ENCODE measurements around the gene ZNF513.

Gene ZNF513

DNA sequence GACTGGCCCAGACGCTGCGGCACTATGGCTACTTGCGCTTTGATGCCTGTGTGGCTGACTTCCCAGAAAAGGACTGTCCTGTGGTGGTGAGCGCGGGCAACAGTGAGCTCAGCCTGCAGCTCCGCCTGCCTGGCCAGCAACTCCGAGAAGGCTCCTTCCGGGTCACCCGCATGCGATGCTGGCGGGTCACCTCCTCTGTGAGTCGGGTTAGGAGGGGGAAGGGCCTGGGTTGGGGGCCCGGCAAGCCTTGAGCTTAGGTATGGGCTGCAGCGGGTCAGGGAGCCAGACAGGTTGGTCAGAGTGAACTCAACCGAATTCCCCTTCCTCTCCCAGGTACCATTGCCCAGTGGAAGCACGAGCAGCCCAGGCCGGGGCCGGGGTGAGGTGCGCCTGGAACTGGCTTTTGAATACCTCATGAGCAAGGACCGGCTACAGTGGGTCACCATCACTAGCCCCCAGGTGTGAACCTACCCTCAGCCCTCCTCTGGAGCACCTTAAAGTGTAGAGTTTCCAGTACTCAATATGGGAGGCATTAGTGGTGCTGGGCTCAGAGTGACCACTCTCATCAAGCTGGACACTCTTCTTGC lies 4.9 kb downstream of the ZNF513 start:
- TF ChIP-seq, protein P1, sequence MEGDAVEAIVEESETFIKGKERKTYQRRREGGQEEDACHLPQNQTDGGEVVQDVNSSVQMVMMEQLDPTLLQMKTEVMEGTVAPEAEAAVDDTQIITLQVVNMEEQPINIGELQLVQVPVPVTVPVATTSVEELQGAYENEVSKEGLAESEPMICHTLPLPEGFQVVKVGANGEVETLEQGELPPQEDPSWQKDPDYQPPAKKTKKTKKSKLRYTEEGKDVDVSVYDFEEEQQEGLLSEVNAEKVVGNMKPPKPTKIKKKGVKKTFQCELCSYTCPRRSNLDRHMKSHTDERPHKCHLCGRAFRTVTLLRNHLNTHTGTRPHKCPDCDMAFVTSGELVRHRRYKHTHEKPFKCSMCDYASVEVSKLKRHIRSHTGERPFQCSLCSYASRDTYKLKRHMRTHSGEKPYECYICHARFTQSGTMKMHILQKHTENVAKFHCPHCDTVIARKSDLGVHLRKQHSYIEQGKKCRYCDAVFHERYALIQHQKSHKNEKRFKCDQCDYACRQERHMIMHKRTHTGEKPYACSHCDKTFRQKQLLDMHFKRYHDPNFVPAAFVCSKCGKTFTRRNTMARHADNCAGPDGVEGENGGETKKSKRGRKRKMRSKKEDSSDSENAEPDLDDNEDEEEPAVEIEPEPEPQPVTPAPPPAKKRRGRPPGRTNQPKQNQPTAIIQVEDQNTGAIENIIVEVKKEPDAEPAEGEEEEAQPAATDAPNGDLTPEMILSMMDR (IDR thresholded peaks at IDR 0.05; ENCODE audit: low read depth, low read length), result no peak
- no peaks in the 10 kb centered on the region for H3K9me3 ChIP-seq
- peaks cover 59% of the 10 kb centered on the region for H3K36me3 ChIP-seq
- H3K27me3 ChIP-seq, result no peaks in the 10 kb centered on the region
- DNase-seq, result no peak
- no peaks in the 10 kb centered on the region; the same call in 1 of the 2 replicates for H3K4me1 ChIP-seq
- H3K4me3 ChIP-seq (ENCODE audit: low read depth, low read length), result no peak overlapping the region

DNA sequence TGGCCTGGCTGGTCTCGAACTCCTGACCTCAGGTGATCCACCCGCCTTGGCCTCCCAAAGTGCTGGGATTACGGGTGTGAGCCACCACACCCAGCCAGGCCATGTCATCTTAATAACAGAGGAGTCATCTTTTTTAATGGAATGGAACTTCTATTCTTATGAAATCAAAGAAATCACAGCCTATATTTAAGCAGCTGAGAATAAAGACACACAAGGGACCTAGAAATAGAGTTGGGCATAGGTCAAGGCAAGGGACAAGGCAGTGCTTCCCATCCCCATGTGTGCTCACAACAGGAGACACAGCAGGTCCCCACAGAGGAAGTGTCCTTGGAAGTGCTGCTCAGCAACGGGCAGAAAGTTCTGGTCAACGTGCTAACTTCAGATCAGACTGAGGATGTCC lies 7.0 kb downstream of the ZNF513 start:
- no peaks in the 10 kb centered on the region for H3K9me3 ChIP-seq
- no peak overlapping the region for H3K4me3 ChIP-seq (ENCODE audit: low read depth, low read length)
- TF ChIP-seq, protein P1 (IDR thresholded peaks at IDR 0.05; ENCODE audit: low read depth, low read length), result no peak
- H3K36me3 ChIP-seq, result peaks cover 59% of the 10 kb centered on the region
- DNase-seq, result no peak
- H3K4me1 ChIP-seq, result no peaks in the 10 kb centered on the region; the same call in 1 of the 2 replicates
- H3K27me3 ChIP-seq, result no peaks in the 10 kb centered on the region

DNA sequence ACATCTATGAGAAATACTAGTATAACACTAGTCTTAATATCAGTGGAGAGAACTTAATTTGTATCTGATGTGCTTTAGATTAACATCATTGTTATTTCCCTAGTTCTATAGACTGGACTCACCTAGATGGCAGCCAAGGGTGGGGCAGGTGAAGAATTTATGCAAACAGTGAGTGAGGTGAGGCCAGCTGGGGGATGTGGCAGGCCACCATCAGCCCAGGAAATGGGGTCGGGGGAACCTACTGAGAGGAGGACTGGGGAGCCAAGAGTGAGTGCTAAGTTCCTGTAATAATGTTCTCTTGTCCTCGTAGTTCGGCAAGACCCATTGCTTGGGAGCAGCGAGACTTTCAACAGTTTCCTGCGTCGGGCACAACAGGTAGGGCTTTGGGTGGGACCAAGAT lies 7.6 kb downstream of the ZNF513 start:
- Histone ChIP-seq H3K36me3 (peaks cover 59% of the 10 kb centered on the region), H3K9me3 (no peaks in the 10 kb centered on the region), H3K27me3 (no peaks in the 10 kb centered on the region), H3K4me1 (no peaks in the 10 kb centered on the region; the same call in 1 of the 2 replicates), H3K4me3 (ENCODE audit: low read depth, low read length) (no peak overlapping the region)
- DNase-seq, result no peak
- TF ChIP-seq, protein P1 (IDR thresholded peaks at IDR 0.05; ENCODE audit: low read depth, low read length), result no peak

DNA sequence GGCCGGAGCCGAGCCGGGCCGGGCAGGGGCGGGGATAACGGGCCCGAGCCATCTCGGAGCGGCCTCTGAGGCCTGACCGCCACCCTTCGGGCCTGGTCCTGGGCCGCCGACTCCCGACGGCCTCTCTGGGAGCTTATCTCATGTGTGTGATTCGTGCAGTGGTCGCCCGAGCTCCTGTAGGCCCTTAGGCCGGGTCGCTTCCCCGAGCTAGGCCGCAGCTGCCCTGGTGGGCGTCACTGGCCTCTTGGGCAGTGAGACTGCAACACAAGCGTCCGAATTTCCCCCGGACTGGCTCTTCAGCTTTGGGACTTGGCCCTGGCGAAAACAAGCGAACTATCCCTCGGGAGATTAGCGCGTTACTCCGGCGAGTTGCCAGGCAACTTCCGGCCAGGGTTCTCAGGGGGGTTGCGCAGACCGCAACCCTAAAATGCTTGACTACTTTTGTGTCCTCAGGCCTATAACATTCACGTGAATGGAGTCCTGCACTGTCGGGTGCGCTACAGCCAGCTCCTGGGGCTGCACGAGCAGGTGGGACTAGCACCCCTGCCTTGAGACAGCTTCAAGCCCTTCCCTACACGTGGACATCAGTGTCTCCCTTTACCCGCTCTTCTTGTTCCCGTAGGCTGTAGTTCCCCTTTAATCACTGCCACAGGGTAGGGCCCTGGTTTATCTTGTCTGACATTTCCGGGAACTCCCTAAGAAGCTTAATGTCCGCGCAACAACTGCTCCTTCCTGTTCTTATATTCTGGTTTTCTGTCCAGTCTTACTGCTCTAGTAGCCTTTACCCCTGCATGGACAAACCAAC lies 9.5 kb downstream of the ZNF513 start:
- H3K4me3 ChIP-seq (ENCODE audit: low read depth, low read length), result peak overlapping the region; percentile 99
- TF ChIP-seq, protein P1 (IDR thresholded peaks at IDR 0.05; ENCODE audit: low read depth, low read length), result no peak
- no peaks in the 10 kb centered on the region for H3K9me3 ChIP-seq
- no peaks in the 10 kb centered on the region for H3K27me3 ChIP-seq
- peak; percentile 36 for DNase-seq
- H3K4me1 ChIP-seq, result no peaks in the 10 kb centered on the region; the same call in 1 of the 2 replicates
- peaks cover 56% of the 10 kb centered on the region for H3K36me3 ChIP-seq

DNA sequence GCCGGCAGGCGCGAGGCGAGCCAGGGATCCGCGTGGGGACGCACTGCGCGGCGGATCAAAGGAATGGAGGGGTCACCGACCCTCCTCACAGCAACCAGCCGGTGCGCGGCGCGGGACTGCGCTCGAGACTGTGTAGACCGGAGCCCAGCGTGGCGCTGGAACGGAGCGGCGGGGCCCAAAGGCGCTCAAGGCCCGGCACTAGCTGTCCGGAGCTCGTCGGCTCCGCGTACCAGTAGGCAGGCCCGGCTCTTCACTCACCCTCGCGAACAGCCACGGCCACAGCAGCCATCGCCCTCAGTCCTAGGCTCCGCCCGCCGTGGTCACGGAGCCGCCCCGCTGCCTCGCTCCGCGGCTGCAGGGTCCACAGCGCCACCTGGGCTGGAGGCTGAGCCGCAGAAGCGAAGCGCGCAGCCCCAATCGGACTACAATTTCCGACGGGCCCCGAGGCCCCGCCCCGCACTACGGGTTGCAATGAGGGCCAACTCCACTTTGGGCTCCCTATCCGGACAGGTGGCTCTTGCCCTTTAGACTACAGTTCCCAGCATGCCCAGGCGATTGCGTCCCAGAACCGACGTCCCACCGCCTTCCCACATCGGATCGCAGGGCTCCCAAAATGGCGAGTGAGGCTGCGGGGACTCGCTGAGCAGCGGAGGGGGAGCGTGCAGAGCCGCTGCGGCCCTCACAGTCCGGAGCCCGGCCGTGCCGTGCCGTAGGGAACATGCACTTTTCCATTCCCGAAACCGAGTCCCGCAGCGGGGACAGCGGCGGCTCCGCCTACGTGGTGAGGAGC lies 10.3 kb downstream of the ZNF513 start, which contains the start of the genes EIF2B4 and SNX17:
Gene EIF2B4, minus strand, starts transcription at position 313 of the 790 bp plus-strand sequence. Its CDS starts 24 bp downstream, at position 289.
Gene SNX17, plus strand, starts transcription at position 591 of the 790 bp plus-strand sequence. Its CDS starts 128 bp downstream, at position 719.
- no peaks in the 10 kb centered on the region for H3K9me3 ChIP-seq
- no peaks in the 10 kb centered on the region; the same call in 1 of the 2 replicates for H3K4me1 ChIP-seq

More for the DNA sequence above, 10.3 kb downstream of the ZNF513 start, which contains the start of the genes EIF2B4 and SNX17:
- Histone ChIP-seq H3K27me3 (no peaks in the 10 kb centered on the region), H3K36me3 (peaks cover 54% of the 10 kb centered on the region), H3K4me3 (ENCODE audit: low read depth, low read length) (peak within 1 kb of the TSS; percentile 99)
- DNase-seq, result peak; percentile 99
- TF ChIP-seq, protein P1 (IDR thresholded peaks at IDR 0.05; ENCODE audit: low read depth, low read length), result peak; percentile 80
